GM19099 (cell line): ENCODE data around the gene PARD3.

ENCODE experiments used
- POLR2A ChIP-seq: IDR thresholded peaks from 3 replicates; pipeline ENCODE4 v1.6.1; 2011; ENCODE audit warnings: low read depth; ENCODE audit not compliant: insufficient read length; ENCODE audit errors: extremely low read depth

Gene PARD3

DNA sequence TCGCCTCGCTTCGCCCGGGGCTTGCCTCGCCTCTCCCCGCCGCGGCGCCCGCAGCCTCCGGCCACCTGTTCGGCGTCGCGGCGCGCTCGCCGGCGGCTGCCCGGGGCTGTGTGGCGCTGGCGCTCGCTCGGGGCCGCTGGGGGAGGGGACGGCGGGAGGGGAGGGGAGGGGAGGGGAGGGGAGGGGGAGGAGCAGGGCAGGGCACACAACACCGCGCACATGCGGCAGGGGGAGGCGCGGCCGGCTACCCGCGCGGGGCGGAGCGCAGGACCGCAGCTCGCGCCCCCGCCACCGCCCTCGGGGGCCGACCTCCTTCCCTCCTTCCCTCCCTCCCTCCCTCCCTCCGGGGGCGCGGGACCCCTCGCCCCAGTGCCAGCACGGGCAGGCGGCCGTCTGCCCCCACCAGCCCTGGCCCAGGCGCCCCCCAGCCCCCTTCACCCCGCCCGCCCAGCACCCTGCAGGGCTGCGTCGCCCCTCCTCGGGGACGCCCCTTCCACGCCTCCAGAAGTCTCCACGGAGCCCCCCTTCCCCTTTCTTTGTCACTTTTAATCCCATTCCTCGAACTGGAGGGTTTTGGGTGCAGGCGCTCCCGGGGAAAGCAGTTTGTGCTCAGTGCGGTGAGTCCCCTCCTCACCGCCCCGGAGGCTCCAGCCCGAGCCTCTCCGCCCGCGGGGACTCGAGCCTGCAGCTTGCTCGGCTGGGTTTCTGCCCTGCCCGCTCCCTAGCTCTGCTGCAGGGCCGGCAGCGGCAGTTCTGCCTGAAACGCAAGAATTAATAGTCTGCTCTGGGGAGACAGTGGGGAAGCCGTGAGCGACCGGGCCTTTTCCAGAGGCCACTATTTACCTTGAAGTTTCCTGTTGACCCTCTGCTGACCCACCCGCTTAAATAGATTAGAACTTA, at the start of gene PARD3:
Gene PARD3 (minus strand): TSS at position 112 of the 900 bp plus-strand sequence. CDS start 301 bp downstream, outside the sequence.
- TF ChIP-seq POLR2A: peak; percentile 51

DNA sequence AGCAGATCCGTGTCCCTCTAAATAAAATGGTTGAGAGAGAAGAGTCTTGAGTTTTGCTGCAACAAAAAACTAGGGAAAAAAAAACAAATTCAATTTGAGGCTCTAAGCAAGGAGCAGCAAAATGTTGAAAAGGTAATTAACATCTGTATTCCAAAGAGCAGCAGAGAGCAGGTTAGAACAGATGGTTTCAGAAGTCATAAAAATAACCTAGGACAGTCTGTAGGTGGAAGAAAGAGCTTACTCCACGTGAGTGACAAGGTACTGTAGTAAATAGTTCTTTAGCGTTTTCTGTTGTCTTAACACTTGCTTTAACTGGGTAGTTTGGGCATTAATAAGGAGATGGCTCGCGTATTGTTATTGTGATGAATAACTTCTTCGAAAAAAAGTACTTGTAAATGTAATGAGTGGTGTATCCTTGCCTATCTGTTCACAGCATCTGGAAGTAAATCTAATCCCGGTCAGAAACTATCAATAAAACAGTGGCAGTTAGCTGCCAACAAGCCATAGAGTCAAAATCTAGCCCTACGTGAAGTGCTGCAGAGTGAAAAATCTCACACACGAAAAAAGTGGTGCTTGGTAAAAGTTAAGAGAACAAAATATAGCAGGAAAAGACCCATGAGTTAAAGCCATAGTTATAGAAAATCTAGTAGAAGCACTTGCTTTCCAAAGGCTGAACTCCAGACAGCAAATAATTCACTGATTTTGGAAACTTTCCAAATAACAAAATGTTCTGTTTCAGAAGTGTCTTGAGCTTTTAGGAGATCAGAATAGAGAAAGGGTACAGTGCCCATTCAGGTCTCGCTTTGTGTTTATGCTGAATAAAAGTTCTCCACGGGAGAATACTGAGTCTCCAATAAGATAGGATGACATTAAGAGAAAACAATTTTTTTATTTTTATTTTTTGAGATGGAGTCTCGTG, 49.3 kb upstream of the PARD3 start:
- TF ChIP-seq POLR2A: no peak

DNA sequence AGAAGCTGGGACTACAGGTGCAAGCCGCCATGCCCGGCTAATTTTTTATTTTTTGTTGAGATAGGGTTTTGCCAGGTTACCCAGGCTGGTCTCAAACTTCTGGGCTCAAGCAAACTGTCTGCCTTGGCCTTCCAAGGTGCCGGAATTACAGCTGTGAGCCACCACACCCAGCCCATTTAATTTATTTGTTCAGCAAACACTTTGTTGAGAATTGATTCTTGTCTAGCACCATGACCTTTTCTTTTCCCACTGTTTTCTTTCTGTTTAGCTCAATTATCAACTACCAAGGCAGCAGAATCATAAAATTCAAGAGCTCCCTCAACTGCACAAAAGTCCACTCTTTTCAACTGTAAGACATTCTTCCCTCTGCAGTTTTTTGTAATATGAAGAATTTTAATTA, 47.8 kb upstream of the PARD3 start:
- TF ChIP-seq POLR2A: no peak

DNA sequence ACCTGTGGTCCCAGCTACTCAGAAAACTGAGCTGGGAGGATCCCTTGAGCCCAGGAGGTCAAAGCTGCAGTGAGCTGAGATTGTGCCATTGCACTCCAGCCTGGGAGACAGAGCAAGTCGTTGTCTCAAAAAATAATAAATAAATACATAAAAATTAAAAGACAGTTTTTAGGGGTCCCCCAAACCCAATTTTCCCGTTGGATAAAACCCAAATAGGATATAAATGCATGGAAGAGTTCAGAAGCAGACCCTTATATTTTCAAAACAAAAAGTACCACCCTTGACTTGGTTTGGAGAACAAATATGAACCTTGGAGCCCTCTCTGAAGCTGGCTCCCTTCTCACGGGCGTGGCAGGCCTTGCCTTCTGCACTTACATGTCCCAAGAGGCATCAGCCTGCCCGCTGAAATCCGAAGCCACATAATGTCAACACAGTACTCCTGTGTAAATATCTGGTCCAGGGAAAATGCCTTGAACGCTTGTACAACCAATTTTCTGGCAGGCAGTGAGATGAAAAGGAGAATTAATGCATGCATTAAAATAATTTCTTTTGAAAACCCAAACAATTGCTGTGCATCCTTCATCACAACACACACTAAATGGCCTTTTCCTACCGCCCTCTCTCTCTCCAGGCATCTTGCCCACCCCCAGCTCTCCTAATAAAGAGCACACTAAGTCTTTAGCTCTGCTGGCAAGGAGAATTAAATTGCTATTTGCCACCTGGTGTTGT, 46.4 kb upstream of the PARD3 start:
- no peak for TF ChIP-seq POLR2A

DNA sequence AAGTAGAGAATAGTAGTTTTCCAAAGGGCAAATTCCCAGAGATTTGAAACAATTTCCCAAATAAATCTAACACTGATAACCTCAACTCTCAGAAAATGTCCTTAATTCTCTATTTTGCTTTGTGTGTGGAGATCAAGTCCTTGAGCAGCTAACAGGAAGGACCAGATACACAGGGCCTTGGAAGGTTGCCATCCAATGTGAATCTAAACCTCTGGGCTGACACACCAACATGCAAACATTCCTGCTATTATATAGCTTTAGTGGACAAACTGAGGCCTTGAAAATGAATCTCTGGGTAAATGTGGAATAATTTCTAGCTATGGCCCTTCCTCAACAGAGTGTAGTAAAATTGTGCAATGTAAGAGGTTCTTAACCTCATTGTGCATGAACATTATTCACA, 44.1 kb upstream of the PARD3 start:
- TF ChIP-seq POLR2A: no peak

DNA sequence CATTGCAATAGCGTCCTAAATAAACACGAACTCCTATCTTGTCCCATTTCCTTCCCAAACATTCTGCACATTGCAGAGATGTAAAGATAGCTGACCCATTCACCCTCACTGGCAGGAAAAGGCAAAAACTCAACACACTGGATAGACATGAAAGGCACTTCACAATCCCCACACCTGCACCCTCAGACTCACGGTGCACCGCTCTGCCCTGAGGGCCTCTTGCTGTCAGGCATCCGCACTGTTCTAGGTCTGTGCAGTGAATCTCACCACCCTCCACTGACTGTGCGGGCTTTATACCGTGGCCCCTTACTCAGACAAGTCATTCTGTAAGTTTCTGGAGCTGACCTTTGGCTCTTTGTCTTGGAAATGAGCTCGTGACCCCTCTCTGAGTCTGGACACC, 42.9 kb upstream of the PARD3 start:
- TF ChIP-seq POLR2A: no peak

DNA sequence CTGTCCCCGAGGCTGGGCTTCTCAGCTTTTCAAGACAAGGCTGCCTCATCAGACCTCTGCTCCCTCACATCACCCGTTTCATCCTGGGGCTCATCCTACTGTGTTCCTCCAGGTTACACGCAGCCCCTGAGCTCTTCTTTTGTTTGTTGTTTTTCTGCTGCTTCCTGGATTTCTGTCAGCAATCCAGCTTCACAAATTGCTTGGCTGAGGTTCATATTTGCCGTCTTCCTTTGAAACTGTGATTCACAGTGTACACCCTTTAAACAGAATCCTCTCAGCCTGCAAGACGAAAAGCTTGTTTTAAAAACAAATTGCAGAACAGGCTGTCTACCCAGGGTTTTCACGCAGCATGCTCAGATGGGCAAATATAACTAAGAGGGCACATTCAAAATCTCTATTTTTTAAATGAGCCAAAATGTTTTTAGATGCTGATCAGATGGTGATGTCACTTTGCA, 39.1 kb upstream of the PARD3 start:
- TF ChIP-seq POLR2A: no peak

DNA sequence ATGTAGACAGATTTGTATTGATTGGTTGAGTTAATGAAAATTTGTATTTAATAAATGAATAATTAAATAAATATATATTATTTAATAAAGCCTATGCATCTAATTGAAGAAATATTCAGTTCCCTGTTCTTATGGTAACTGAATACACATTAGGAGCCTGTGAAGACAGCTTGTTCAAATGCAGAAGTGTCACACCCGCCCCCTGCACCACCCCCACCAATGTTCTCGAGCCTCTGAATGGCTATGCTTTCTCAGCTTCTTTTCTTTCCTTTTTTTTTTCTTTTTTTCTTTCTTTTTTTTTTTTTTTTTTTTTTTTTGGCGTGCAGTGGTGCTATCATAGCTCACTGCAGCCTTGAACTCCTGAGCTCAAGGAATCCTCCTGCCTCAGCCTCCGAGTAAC, 38.3 kb upstream of the PARD3 start:
- TF ChIP-seq POLR2A: no peak

DNA sequence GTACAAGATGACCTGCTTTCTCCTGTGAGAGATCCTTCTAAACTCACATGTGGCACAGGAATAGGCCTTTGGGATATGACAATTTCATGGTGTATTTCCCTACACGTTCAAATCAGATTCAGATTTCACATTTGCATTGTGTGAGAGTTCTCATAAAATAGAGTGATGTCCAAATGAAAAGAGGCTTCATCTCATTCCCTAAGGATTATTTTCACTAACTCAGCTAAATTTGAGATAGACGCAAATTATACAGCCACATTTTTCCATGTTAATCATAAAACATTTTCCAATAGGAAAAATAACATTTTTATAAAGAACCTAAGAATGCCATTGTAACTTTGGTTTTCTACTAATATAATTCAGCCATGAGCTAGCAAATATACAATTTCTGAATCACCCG, 35.5 kb upstream of the PARD3 start:
- TF ChIP-seq POLR2A: no peak

DNA sequence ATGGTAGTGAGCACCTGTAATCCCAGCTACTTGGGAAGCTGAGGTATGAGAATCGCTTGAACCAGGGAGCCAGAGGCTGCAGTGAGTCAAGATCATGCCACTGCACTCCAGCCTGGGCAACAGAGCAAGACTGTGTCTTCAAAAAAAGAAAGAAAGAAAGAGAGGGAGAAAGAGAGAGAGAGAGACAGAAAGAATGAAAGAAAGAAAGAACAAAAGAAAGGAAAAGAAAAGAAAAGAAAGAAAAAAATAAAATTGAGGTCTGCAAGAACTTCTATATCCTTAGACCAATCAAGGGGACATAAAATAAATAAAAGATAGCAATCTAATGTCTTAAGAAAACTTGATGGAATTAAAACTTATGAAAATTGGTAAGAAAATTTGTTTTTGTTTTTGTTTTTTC, 34.9 kb upstream of the PARD3 start:
- TF ChIP-seq POLR2A: no peak

DNA sequence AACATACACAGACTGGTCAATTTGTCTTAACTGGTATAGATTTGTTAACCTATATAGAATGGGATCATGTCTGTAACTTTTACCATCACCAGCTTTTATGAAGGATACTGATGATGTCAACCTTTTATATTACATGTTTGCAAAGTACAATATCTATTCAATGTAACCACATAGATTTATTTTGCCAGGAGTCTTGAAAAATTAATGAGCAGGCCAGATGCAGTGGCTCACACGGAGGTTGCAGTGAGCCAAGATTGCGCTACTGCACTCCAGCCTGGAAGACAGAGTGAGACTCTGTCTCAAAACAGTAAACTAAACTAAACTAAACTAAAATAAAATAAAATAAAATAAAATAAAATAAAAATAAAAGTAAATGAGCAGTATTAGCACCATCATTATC, 30.0 kb upstream of the PARD3 start:
- TF ChIP-seq POLR2A: no peak

DNA sequence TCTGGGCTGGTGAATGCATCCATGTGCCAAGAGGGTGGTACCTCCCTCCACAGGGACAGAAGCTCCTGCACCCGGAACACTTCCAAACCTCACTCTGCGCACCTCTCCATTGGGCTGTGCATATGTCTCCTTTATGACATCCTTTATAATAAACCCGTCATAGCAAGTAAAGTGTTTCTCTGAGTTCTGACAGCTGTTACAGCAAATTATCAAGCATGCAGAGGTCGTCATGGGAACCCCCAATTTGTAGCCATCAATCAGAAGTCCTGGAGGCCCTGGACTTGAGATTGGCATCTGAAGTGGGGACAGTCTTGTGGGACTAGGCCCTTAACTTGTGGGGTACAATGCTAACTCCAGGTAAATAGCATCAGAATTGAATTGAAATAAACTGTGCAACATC, 29.4 kb upstream of the PARD3 start:
- no peak for TF ChIP-seq POLR2A

DNA sequence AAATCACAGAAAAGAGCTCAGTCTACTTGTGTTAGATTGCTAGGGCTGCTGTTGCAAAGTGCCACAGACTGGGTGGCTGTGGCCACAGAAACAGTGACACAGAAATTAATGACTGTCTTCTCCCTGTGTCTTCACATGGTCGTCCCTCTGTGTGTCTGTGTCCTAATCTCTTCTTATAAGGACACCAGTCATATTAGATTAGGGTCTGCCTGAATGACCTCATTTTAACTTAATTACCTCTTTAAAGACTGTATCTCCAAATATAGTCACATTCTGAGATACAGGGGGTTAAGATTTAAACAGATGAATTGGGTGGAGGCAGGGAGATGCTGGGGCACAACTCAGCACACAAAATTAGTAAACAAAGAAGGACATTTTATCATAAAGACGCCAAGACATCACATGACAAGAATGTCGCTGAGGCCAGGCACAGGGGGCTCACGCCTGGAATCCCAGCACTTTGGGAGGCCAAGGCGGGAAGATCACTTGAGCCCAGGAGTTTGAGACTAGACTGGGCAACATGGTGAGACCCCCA, 23.3 kb upstream of the PARD3 start:
- no peak for TF ChIP-seq POLR2A

DNA sequence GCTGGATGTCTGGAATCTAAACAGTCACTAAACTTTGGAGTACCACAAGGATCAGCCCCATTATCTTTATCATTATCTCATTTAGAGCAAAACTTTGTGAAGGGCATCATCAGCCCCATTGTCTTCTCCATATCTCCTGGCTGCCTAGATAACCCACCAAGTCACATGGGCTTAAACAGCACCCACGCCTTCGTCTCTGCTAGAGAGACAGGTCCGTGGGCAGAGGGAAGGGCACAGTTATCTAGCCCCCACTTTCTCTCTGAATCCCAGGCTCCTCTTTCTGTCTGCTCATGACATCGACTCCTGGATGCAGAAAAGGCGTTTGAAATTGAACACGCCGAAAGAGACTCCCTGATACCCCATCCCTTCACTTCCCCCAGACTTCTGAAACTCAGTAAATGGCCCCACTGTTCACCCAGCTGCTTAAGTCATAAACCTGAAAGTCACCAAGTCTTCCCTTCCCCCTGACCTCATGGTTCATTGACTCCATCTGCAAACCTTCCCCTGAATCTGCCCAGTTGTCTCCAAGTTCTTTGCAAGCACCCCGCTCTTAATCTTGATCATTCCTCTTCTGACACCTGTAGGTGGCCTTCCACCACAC, 20.9 kb upstream of the PARD3 start:
- TF ChIP-seq POLR2A: no peak

DNA sequence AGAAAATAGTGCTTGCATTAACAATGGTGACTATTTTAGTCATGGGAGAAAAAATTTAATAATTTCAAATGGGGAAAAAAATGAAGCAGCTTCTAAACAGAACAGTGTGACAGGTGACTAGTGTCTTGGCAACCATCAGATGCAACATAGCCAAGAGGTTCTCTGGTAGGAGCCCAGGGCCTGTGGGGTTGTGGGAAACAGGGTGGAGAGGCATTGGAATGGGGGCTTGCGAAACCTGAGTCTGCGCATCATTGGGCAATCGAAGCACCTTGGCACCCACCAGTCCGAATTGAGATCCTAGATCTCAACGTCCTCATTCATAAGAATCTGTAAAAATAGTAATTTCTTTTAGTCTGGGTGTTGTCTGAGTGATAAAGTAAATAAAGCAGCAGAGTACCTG, 19.2 kb upstream of the PARD3 start:
- TF ChIP-seq POLR2A: no peak

DNA sequence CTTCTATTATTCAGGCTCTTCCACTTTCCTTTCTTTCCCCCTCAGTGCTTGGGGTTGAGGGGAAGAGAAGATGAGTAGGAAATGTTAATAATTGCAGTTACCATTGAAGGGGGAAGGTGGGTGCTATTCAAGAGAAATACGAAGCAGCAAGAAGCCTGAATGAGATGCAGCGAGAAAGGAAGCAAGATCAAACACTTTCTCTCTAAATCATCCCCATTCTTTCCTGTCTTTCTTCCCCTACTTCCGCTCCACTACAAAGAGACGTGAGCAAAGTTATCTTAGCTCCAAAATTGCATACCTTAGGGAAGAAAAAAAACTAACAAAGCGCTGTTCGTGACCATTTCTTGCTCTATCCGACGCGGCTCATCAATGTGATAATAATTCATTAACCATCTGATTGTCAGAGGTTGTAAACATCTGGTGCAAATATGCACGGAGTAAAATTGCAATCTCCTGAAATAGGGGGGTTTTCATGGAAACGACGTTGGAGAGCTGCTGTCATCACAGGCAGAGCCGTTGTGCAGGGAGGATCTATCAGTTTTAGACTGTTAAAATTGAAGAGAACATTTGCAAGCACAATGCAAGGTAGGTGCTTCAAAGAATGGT, 15.2 kb upstream of the PARD3 start:
- no peak for TF ChIP-seq POLR2A
